Measurements from ENCODE around the gene ACACA.

ACACA gene

DNA sequence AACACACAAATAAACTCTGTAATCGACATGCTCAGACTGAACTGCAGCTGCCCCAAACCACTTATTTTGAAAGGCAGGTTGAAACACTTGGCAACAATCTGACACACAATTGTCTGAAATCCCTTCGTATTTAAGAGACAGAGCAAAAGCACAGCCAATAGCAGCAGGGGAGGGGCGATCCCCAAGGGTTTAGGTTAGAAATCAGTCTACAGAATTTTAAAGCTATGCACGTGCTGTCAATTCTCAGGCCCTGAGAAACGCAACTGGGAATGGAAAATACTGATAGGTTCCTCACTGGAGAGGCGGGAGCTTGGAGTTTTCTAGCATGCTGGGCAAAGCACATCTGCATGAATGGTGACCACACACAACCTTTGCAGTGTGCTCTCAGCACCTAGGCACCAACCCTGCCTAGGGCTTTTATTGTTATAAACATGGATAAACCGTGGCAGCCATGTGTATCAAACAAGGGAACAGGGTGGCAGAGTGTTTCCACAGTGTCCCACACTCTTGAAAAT is 289.9 kb downstream of the ACACA start:
- TF ChIP-seq, protein P1, sequence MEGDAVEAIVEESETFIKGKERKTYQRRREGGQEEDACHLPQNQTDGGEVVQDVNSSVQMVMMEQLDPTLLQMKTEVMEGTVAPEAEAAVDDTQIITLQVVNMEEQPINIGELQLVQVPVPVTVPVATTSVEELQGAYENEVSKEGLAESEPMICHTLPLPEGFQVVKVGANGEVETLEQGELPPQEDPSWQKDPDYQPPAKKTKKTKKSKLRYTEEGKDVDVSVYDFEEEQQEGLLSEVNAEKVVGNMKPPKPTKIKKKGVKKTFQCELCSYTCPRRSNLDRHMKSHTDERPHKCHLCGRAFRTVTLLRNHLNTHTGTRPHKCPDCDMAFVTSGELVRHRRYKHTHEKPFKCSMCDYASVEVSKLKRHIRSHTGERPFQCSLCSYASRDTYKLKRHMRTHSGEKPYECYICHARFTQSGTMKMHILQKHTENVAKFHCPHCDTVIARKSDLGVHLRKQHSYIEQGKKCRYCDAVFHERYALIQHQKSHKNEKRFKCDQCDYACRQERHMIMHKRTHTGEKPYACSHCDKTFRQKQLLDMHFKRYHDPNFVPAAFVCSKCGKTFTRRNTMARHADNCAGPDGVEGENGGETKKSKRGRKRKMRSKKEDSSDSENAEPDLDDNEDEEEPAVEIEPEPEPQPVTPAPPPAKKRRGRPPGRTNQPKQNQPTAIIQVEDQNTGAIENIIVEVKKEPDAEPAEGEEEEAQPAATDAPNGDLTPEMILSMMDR (IDR thresholded peaks at IDR 0.05; ENCODE audit: low read depth, low read length): no peak
- H3K4me3 ChIP-seq (replicated peaks in 1 of 2; ENCODE audit: low read depth in 2 of 2, low read length in 2 of 2): no peak overlapping the region
- no peak for DNase-seq (ENCODE audit: low read depth in 2 of 2)

DNA sequence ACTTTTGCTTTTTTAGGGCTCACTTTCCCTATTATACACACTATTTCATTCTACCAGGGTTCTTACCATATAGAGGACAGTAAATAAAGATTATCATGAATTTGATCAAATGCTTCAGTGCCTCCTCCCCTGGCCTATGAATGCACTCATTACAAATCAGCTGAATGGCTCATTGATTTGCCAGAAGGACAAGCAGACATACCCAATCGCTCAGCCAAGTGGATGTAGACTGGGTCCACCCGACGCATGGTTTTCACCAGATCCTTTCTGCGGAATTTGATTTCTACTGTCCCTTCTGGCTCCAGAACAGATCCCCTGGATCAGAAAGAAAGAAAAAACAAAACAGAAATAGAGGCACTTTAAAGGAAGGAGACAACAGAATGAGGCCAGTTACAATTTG is 295.3 kb downstream of the ACACA start:
- TF ChIP-seq, protein P1 (IDR thresholded peaks at IDR 0.05; ENCODE audit: low read depth, low read length): no peak

DNA sequence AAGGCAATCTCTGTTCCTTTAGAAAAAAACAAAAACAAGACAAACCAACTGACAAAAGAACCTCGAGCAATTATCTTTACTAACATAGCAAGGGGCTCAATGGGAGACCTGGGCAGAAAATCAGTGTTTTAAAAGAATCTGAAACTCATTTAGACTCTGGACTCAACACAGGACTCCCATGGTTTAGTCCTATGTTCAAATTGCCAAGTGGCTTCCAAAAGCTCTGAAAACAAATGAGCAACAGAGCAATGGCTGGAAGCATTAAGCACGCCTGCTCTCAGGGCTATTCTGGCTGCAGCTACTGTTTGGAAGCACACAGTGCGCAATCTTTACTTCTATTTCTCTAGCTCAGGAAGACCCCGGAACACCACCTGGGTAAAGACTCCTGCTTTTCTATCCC is 295.9 kb downstream of the ACACA start:
- TF ChIP-seq, protein P1 (IDR thresholded peaks at IDR 0.05; ENCODE audit: low read depth, low read length): no peak
- no peak for DNase-seq (ENCODE audit: low read depth in 2 of 2)
- no peak overlapping the region for H3K4me3 ChIP-seq (replicated peaks in 1 of 2; ENCODE audit: low read depth in 2 of 2, low read length in 2 of 2)

More for the DNA sequence above, 295.3 kb downstream of the ACACA start:
- H3K4me3 ChIP-seq (replicated peaks in 1 of 2; ENCODE audit: low read depth in 2 of 2, low read length in 2 of 2): no peak overlapping the region
- DNase-seq (ENCODE audit: low read depth in 2 of 2): no peak

DNA sequence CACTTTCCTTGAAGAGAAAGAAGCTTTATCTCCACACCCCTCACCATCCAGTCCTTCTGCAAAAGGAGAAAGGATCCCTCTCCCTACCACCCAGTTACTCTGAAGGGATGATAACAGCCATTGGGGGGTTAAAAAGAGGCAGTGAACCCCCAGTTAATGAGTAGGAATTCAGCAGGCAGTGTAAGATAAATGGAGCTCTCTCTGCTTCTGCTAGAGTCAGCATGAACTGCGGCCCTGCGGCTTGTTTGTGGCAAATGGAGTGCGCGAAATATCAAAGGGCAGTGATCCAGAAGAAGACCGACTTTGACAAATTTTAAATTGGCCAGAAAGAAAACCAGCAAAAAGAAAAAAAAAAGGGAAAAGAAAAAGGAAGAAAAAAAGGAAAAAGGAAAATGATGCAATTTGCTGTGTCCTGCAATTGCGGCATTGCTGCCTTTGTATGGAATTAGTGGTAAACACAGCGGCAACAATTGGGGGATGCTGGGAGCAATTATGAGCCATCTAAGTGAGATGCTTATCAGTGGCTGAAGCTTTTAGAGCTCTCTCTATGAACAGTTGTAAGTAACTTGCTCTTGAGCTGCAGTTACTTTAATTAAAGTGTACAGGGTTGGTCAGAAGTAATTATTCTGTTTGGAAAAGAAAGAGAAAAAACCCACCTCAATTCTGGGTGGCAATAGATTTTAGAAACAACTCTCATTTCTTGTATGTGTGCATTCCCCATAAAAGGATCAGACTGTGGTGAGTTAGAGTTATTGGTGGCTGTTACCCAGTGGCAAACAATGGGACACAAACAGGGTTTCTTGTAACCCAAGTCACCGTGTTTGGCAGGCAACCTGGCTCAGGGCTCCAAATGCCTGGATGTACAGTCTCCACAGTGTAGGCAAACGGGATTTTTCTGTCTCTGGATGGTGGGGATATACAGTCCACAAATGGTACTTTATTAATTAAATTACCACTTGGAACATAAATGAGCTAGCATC is 296.6 kb downstream of the ACACA start:
- H3K4me3 ChIP-seq (replicated peaks in 1 of 2; ENCODE audit: low read depth in 2 of 2, low read length in 2 of 2): no peak overlapping the region
- no peak for DNase-seq (ENCODE audit: low read depth in 2 of 2)
- TF ChIP-seq, protein P1 (IDR thresholded peaks at IDR 0.05; ENCODE audit: low read depth, low read length): no peak

DNA sequence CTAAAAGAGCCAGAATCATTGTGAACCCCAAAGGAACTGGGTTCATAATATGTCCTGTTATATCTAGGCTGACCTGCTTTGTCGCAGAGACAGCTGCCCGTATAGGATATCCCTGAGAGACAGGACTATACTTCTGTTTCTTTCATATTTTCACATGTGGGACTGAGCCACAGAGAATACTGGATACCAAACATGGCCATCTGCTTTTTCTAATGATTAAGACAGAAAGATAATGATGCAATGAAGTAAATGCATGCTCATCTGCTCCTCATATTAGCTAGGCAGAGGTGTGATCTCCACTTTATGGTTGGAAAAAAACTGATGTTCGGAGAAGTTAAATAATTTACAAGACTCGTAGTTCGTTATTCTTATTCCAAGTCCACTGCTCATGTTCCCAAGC is 297.5 kb downstream of the ACACA start:
- H3K4me3 ChIP-seq (replicated peaks in 1 of 2; ENCODE audit: low read depth in 2 of 2, low read length in 2 of 2): no peak overlapping the region
- DNase-seq (ENCODE audit: low read depth in 2 of 2): no peak
- TF ChIP-seq, protein P1 (IDR thresholded peaks at IDR 0.05; ENCODE audit: low read depth, low read length): no peak

DNA sequence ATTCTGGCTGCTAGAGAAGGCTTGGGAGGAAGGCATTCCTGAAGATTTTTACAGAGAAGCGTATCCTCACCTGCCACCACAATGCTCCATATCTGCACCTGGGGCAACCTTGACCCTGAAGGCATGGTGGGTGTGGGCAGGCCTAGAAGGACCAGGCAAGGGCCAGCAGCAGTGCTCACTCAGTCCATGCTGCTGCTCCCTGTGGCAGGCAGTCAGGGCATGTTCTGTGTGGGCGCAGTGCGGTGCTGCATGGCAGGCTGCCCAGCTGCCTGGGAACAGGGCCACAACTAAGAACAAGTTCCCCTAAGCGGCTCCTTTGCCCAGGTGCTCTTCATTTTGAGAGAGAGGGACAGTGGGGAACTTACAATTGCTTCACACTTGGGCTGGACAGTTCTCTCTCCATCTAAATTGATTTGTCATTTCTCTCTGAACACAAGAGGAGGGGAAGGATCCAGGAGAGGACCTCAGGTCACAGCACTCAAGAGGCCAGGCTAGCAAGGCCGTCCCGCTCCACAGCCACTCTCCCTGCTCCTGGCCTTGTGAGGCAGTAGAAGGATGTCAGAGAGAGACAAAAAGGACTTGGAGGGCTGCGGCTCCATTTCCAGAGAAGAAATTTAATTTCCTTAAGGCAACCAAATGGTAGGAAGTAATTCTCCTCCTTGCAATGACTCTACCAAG is 299.1 kb downstream of the ACACA start:
- DNase-seq (ENCODE audit: low read depth in 2 of 2): peak in 1 of 2 donors; percentile 58
- TF ChIP-seq, protein P1 (IDR thresholded peaks at IDR 0.05; ENCODE audit: low read depth, low read length): no peak
- no peak overlapping the region for H3K4me3 ChIP-seq (replicated peaks in 1 of 2; ENCODE audit: low read depth in 2 of 2, low read length in 2 of 2)

Data from cardiac fibroblast (primary cell).